GM12872 (cell line): ENCODE results near the gene GSTM2.

Experiments
- TF ChIP-seq, protein P1 (sequence below): IDR thresholded peaks from 3 replicates; pipeline ENCODE4 v1.5.1; 2011; ENCODE audit warnings: low read depth, mild to moderate bottlenecking, low read length, moderate library complexity; ENCODE audit not compliant: insufficient read depth

The GSTM2 gene

DNA sequence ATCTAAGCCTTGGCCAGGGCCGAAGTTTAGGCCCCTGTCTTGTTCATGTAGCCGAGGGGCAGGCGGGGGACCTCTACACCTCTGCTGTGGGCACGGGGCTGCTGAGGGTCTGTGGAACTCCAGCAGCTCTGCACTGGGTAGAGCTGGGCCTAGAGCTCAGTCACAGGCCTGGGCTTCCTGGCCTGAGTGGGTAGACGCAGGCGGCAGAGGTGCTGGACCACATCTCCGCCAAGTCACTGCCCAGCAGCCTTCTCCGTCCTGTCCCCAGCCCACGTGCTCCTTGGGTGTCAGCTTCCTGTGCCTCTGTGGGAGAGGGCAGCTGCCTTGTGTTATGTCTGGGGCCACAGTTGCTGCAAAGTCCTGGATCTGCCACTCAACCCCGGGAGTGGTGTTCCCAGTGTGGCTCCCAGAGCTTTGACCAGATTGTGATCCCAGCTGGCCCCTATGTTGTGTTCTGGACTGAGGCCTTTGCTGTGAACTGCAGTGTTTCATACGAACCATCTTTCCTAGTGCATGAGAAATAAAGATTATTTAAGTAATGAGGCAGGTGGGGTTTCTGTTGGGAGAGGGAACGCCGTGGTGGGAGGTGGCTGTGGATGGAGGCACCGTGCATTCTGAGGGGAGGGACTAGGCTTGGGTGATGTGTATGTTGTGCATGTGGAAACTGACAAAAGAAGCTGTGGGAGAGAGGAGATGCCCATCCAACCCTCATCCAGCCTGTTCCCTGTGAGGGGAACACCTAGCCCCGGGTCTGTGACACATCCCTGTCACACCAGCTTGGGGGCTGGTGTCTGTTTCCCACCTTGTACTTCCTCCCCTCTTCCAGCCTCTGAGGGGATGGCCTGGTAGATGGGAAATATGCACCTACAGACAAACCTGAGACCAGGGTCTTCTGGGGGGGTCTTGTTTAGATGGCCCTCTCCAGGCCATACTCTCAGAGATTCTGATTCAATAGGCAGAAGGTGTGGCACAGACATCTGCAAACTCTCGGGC is 36.0 kb upstream of the GSTM2 start:
- TF ChIP-seq, protein P1, sequence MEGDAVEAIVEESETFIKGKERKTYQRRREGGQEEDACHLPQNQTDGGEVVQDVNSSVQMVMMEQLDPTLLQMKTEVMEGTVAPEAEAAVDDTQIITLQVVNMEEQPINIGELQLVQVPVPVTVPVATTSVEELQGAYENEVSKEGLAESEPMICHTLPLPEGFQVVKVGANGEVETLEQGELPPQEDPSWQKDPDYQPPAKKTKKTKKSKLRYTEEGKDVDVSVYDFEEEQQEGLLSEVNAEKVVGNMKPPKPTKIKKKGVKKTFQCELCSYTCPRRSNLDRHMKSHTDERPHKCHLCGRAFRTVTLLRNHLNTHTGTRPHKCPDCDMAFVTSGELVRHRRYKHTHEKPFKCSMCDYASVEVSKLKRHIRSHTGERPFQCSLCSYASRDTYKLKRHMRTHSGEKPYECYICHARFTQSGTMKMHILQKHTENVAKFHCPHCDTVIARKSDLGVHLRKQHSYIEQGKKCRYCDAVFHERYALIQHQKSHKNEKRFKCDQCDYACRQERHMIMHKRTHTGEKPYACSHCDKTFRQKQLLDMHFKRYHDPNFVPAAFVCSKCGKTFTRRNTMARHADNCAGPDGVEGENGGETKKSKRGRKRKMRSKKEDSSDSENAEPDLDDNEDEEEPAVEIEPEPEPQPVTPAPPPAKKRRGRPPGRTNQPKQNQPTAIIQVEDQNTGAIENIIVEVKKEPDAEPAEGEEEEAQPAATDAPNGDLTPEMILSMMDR: no peak

DNA sequence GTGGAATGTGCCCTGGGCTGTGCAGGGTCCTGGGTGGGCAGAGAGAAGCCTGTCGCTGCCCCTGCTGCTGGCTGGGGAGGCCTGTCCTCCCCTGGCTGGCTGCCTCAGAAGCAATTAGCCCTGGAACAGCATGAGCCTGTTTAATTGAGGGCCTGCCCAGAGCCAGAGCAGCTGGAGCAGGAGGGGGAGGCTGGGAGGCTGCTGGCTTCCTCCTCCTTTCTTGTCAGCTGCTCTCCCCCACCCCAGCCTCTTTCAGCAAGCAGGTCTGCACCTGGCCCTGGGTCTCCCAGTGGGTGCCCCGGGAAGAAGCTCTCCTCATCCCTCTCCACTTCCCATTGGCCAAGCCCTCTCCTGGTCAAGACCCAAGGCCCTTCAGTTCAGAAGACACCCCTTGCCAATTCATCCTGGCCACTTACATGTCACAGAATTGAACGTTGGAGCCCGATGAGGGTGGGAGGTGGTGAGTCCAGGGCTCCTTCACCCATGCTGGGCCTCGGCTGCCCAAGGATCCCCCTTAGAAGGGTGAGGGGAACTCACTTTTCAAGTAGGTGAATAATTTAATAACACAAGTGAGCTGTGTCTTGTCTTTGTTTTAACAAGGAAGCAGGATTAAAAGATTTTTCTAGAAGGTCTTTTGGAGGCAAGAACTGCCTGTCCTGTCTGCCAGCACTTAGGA is 35.0 kb upstream of the GSTM2 start:
- TF ChIP-seq, protein P1: no peak

DNA sequence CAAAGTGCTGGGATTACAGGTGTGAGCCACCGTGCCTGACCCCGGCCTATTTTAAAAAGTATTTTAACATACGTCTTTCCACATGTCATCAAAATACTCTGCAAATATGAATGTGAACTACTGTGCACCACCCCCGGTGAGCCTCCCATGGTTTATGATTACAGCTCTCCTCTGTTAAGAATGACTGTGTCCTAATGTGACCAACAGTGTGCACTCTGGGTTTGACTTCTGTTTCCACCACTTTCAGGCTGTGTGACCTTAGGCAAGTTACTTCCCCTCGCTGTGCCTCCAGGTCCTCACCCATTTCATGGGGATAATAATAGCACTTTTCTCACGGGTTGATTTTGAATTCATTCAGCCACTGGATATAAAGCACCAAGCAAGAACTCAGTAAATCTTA is 33.6 kb upstream of the GSTM2 start:
- TF ChIP-seq, protein P1: no peak

DNA sequence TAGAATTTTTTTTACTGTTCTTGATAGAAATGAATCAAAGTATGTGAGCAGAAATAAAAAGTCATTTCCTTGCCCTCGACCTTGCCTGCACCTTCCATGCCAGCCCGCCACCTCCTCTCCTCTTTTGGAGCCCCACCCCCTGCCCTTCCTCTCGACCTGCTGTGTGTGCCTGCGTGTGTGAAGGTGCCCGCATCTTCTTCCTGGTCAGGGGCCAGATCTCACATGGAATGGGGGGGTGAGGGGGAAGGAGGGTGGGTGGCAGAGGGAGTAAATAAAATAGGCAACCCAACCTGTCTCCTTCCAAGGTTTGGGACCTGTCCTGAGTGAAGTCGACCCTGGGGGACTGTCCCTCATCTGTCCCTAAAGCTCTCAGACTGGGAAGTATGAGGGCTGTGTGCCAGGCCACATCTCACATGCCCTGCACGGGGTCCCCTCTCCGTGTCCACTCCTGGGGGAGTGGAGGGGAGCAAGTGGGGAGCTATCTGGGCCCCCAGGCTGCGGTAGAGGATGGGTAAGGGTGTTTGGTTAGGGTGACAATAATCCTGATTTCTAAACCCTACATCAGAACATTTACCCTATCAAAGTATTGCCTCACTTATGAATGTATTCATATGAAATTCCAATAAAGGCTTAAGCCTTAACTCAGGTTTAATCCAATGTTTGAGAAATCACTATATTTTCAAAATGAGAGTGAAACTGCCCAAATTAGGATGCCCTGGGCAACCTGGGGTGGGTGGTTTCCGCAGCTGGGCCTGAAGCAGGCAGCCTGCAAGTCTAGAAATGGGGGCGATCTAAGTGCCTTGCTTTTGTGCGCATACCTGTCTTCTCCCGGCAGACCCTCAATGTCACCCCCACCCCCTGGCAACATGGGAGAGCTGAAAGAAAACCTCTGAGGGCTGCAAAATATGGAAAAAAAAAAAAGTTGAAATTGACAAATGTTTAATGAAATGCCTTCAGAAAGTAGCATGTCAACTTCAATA is 32.8 kb upstream of the GSTM2 start:
- TF ChIP-seq, protein P1: no peak

DNA sequence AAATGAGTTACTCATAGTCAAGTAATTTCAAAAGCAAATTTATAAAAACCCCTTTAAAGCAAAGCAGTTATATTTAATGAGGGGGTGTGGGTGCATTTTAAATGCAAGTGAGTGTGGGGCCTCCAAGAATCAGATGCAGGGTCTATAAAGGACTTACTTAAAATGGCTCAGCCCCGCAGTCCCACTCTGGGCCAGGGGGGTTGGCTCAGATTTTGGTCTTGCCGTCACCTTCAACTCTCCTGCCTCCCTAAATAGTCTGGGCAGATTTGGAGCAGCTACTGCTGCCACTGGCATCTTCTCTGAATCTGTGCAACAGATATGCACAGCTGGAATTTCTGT is 32.0 kb upstream of the GSTM2 start:
- TF ChIP-seq, protein P1: no peak

DNA sequence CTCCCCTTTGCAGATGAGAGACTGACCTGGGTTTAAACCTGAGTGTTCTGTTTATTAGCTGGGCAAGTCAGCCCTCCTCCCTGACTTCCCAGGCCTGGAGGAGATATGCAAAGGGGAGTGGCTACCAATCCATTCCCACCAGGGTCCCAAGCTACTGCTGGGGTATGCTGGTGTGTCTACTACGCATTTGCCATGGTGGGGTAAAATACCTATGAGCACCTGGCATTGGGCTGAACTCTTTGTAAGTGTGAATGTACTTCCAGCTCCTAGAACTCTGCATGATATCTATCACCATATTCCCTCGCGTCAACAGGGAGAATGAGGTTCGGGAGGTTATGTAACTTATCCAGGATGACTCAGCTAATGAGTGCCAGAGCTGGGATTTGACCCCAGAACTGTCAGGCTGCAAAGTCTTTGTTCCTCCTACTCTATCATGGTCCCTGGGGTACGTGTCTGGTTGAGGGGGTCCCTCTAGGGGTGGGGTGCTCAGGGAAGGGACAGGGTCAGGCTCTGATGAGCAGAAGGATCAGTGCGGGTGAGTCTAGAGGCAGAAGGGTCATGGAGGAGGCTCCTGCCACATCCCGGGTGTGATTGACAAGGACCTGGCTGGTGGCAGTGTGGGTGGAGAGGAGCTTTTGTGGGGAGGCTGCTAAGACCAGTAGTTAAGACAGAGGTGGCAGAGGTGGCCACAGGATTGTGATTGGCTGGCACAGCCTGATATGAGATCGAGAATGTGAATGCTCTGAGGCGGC is 31.5 kb upstream of the GSTM2 start:
- TF ChIP-seq, protein P1: no peak
